Memory B cell (primary cell): Measurements from ENCODE around the gene CDH15.
"Not testable (repeated sequence)": the region's sequence is repeated elsewhere in the genome, so short reads cannot be mapped to it uniquely, and the experiment has no call there.

ENCODE experiments used
- ATAC-seq: fragments of 150-1000 bp; cut with Tn5 transposase; 2 replicates; pipeline ENCODE4 v1.10.0; 2021; ENCODE audit warnings: low read depth, mild to moderate bottlenecking, moderate library complexity
- DNase-seq, 2 donors: peaks; one replicate each; pipeline ENCODE4 v3.0.0; 2022; ENCODE audit warnings: low spot score in 2 of 2
- H3K27ac Mint-ChIP-seq: one replicate; pipeline ENCODE4 v1.8.0; 2022; ENCODE audit warnings: mild to moderate bottlenecking, moderate library complexity, mixed read lengths
- H3K27me3 Mint-ChIP-seq: one replicate; pipeline ENCODE4 v1.8.0; 2022; ENCODE audit warnings: mixed read lengths
- H3K36me3 Mint-ChIP-seq: one replicate; pipeline ENCODE4 v1.8.0; 2022; ENCODE audit warnings: mild to moderate bottlenecking, mixed read lengths
- H3K4me1 Mint-ChIP-seq: one replicate; pipeline ENCODE4 v1.8.0; 2022; ENCODE audit warnings: mixed read lengths
- H3K4me3 Mint-ChIP-seq: one replicate; pipeline ENCODE4 v1.8.0; 2022; ENCODE audit warnings: mild to moderate bottlenecking, moderate library complexity, mixed read lengths
- H3K9me3 Mint-ChIP-seq: one replicate; pipeline ENCODE4 v1.8.0; 2022; ENCODE audit warnings: mixed read lengths

Gene CDH15

DNA sequence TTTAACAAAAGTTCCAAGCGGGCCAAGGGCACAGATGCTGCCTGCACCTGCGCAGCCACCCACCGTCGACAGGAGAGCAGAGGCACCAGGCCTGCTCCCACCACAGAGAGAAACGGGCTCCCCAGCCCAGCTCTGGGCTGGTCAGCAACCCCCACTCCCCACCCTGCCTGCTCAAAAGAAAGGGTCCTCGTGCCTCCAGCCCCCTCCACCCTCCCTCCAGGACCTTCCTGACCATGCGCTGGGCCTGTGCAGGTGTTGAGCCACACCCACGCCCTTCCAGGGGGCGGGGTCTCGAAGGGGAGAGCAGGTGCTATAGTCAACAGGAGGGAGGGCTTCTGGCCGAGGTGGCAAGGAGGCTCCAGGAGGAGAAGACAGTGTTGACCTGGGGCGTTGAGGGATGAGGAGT is 71.2 kb downstream of the CDH15 start:
- no peak for ATAC-seq

DNA sequence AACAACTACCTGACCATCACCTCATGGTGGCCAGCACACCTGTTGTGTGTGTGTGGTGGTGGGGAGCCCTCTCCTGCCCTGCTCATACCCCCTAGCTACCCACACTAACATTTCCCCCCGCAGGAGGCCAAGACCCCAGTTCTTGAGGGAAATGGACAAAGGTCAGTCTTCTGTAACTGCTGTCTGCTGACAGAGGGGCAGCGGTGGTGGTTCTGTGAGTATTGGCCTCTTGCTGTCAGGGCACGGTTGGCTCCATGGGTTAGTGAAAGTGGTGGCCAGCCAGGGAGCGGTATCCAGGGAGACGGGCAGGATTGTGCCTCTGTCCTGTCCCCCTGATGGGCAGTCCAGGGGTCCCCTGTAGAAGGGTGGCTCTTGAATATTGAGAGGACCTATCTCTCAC is 72.1 kb downstream of the CDH15 start:
- no peaks in the 10 kb centered on the region for H3K36me3 Mint-ChIP-seq
- no peak overlapping the region for H3K27ac Mint-ChIP-seq
- no peaks in the 10 kb centered on the region for H3K9me3 Mint-ChIP-seq
- no peaks in the 10 kb centered on the region for H3K27me3 Mint-ChIP-seq
- peak overlapping the region; percentile 27 for H3K4me3 Mint-ChIP-seq
- peaks cover 9% of the 10 kb centered on the region for H3K4me1 Mint-ChIP-seq
- no peak for DNase-seq
- no peak for ATAC-seq

More for the DNA sequence above, 71.2 kb downstream of the CDH15 start:
- no peaks in the 10 kb centered on the region for H3K9me3 Mint-ChIP-seq
- no peaks in the 10 kb centered on the region for H3K27me3 Mint-ChIP-seq
- H3K4me3 Mint-ChIP-seq = no peak overlapping the region
- no peaks in the 10 kb centered on the region for H3K36me3 Mint-ChIP-seq
- peaks cover 9% of the 10 kb centered on the region for H3K4me1 Mint-ChIP-seq
- DNase-seq = no peak
- no peak overlapping the region for H3K27ac Mint-ChIP-seq

DNA sequence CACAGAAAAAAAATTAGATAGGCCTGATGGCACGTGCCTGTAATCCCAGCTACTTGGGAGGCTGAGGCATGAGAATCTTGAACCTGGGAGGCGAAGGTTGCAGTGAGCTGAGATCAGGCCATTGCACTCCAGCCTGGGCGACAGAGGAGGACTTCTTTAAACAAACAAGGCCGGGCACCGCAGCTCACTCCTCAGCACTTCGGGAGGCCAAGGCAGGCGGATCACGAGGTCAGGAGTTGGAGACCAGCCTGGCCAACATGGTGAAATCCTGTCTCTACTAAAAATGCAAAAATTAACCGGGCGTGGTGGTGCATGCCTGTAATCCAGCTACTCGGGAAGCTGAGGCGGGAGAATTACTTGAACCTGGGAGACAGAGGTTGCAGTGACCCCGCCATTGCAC is 72.7 kb downstream of the CDH15 start:
- H3K4me3 Mint-ChIP-seq, H3K27ac Mint-ChIP-seq, H3K9me3 Mint-ChIP-seq, H3K27me3 Mint-ChIP-seq, DNase-seq, H3K36me3 Mint-ChIP-seq, ATAC-seq, H3K4me1 Mint-ChIP-seq: not testable (repeated sequence)

DNA sequence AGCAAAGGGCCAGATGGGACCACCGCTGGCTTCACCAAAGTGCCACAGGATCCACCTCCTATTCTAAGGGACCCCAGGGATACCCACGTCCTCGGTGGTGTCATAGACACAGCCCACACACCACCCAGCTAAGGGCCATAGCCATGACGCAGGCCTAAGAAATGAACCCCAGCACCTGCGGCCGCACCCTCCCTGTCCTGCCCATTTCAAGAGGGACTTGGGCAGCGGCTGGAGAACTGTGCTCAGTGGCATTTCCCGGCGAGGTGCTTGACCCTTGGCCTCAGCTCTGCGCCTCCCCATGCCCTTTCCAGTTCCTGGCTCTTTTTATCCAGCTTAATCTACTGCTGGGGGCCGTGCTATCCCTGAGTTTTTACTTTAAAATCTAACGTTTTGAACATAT is 73.2 kb downstream of the CDH15 start:
- Mint-ChIP-seq H3K36me3 (no peaks in the 10 kb centered on the region), H3K9me3 (no peaks in the 10 kb centered on the region), H3K4me1 (peaks cover 9% of the 10 kb centered on the region), H3K27me3 (no peaks in the 10 kb centered on the region), H3K27ac (no peak overlapping the region), H3K4me3 (no peak overlapping the region)
- DNase-seq (no peak), ATAC-seq (no peak)
